ENCODE results near the gene P4HA2. TPM values are rescaled to one million over a fixed set of nuclear protein-coding genes. Genes with fewer than 3 reads are reported as not detected.

The P4HA2 gene
- total and polyA plus RNA-seq, 2 experiments from 2014 or later = 5.9 to 8.0 TPM

DNA sequence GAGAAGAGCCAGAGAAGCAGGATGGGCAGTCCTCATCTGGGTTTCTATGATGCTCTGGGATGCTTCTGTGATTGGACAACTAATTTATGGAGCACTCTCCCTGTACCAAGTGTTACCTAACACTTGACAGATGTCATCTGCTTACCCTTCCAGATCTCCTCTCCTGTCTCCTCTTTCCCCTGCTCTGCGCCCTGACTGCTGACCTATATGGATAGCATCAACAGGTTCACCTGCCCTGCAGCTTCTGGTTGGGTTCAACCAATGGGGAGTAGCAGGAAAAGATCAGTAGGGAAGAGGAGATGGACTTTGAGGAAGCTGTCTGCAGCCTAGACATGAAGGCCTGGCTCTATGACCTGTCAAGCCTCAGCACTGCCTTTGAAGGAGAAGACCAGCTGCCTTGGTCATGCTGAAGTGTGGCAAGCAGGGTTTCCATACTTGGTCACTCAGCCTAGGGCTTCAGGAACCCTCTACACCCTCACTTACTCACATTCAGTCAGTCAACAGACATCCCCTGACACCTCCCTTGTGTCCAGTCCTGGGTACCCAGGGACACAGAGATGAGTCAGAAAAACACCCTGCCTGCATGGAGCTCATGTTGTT lies 11.3 kb upstream of the P4HA2 start (continued):
- no peak for TF ChIP-seq REST (IDR thresholded peaks at IDR 0.05; ENCODE audit: unreplicated experiment)
- no peak for TF ChIP-seq ZNF331 (CRISPR knock-in tag; IDR thresholded peaks at IDR 0.05; ENCODE audit: low read depth)

DNA sequence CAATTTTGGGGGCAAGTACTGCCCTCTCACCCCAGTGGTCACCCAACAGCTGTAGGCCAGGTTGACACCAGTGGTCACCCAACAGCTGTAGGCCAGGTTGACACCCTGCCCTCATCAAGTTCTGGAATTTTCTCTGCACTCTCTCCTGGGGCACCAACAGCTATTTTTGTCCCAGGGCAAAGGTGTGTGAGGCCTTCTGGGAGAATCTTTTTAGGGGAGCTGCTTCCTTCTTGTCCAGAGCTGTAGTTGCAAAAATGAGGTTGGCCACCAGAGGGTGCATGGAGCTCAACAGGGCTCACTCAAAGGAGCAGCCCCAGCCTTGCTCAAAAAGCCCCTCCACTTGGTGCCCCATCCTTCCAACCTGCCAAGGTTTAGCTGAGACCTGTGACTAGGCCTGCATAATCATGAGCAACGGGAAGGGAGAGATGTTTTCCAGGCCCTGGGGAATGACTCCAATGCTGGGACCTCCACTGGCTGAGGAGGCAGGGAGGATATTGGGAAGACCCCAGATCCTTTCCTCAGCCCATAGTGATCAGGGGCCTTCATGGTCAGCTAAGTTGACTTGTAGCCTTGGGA lies 10.6 kb upstream of the P4HA2 start:
- no peak overlapping the region for H3K27ac ChIP-seq (ENCODE audit: low read depth)
- TF ChIP-seq CREB1 (CRISPR knock-in tag; IDR thresholded peaks at IDR 0.05; ENCODE audit: low read depth) (no peak), CTCF (conservative IDR thresholded peaks at IDR 0.05; ENCODE audit: low read depth in 2 of 2) (peak; percentile 71 to 80)
- no peaks in the 10 kb centered on the region for H3K4me1 Mint-ChIP-seq

GRCh38 chr5:132237670-132238069 lies 10.0 kb upstream of the P4HA2 start:
- H3K27me3 ChIP-seq (ENCODE audit: insufficient read depth) = no peaks in the 10 kb centered on the region
- H3F3A ChIP-seq (replicated peaks; ENCODE audit: low read depth) = no peaks in the 10 kb centered on the region
- H3K9me2 ChIP-seq (ENCODE audit: insufficient read depth) = no peaks in the 10 kb centered on the region
- H3K79me2 ChIP-seq (replicated peaks; ENCODE audit: insufficient read depth) = no peaks in the 10 kb centered on the region
- Mint-ChIP-seq H3K27me3 (ENCODE audit: insufficient read depth, low read depth, poor library complexity) (peaks cover 6% of the 10 kb centered on the region), H3K9me3 (no peaks in the 10 kb centered on the region; the same call in none of the 3 replicates), H3K36me3 (ENCODE audit: low read depth) (no peaks in the 10 kb centered on the region), H3K4me3 (no peak overlapping the region), H3K27ac (no peak overlapping the region), H3K4me1 (no peaks in the 10 kb centered on the region)
- ATAC-seq (no peak), DNase-seq (ENCODE audit: low spot score) (no peak)
- H4K20me1 ChIP-seq (replicated peaks; ENCODE audit: insufficient read depth) = no peaks in the 10 kb centered on the region
- no peak overlapping the region for H3K4me2 ChIP-seq
- no peak overlapping the region for H3K27ac ChIP-seq (ENCODE audit: low read depth)
- no peak overlapping the region for H3K4me3 ChIP-seq
- H2AFZ ChIP-seq = no peak overlapping the region
- H3K36me3 ChIP-seq (ENCODE audit: insufficient read depth) = no peaks in the 10 kb centered on the region
- H3K4me1 ChIP-seq (ENCODE audit: insufficient read depth) = no peaks in the 10 kb centered on the region
- TF ChIP-seq, protein P1, sequence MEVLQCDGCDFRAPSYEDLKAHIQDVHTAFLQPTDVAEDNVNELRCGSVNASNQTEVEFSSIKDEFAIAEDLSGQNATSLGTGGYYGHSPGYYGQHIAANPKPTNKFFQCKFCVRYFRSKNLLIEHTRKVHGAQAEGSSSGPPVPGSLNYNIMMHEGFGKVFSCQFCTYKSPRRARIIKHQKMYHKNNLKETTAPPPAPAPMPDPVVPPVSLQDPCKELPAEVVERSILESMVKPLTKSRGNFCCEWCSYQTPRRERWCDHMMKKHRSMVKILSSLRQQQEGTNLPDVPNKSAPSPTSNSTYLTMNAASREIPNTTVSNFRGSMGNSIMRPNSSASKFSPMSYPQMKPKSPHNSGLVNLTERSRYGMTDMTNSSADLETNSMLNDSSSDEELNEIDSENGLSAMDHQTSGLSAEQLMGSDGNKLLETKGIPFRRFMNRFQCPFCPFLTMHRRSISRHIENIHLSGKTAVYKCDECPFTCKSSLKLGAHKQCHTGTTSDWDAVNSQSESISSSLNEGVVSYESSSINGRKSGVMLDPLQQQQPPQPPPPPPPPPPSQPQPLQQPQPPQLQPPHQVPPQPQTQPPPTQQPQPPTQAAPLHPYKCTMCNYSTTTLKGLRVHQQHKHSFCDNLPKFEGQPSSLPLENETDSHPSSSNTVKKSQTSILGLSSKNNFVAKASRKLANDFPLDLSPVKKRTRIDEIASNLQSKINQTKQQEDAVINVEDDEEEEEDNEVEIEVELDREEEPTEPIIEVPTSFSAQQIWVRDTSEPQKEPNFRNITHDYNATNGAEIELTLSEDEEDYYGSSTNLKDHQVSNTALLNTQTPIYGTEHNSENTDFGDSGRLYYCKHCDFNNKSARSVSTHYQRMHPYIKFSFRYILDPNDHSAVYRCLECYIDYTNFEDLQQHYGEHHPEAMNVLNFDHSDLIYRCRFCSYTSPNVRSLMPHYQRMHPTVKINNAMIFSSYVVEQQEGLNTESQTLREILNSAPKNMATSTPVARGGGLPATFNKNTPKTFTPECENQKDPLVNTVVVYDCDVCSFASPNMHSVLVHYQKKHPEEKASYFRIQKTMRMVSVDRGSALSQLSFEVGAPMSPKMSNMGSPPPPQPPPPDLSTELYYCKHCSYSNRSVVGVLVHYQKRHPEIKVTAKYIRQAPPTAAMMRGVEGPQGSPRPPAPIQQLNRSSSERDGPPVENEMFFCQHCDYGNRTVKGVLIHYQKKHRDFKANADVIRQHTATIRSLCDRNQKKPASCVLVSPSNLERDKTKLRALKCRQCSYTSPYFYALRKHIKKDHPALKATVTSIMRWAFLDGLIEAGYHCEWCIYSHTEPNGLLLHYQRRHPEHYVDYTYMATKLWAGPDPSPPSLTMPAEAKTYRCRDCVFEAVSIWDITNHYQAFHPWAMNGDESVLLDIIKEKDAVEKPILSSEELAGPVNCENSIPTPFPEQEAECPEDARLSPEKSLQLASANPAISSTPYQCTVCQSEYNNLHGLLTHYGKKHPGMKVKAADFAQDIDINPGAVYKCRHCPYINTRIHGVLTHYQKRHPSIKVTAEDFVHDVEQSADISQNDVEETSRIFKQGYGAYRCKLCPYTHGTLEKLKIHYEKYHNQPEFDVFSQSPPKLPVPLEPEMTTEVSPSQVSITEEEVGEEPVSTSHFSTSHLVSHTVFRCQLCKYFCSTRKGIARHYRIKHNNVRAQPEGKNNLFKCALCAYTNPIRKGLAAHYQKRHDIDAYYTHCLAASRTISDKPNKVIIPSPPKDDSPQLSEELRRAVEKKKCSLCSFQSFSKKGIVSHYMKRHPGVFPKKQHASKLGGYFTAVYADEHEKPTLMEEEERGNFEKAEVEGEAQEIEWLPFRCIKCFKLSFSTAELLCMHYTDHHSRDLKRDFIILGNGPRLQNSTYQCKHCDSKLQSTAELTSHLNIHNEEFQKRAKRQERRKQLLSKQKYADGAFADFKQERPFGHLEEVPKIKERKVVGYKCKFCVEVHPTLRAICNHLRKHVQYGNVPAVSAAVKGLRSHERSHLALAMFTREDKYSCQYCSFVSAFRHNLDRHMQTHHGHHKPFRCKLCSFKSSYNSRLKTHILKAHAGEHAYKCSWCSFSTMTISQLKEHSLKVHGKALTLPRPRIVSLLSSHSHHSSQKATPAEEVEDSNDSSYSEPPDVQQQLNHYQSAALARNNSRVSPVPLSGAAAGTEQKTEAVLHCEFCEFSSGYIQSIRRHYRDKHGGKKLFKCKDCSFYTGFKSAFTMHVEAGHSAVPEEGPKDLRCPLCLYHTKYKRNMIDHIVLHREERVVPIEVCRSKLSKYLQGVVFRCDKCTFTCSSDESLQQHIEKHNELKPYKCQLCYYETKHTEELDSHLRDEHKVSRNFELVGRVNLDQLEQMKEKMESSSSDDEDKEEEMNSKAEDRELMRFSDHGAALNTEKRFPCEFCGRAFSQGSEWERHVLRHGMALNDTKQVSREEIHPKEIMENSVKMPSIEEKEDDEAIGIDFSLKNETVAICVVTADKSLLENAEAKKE (CRISPR knock-in tag; IDR thresholded peaks at IDR 0.05) = no peak
- no peak for TF ChIP-seq STAT1 (IDR thresholded peaks at IDR 0.05; ENCODE audit: unreplicated experiment)
- no peak for TF ChIP-seq CREB1 (CRISPR knock-in tag; IDR thresholded peaks at IDR 0.05; ENCODE audit: low read depth)
- no peak for TF ChIP-seq JUNB (IDR thresholded peaks at IDR 0.05; ENCODE audit: unreplicated experiment)

More for the DNA sequence above, 10.6 kb upstream of the P4HA2 start:
- no peaks in the 10 kb centered on the region for H4K20me1 ChIP-seq (replicated peaks; ENCODE audit: insufficient read depth)
- H3F3A ChIP-seq (replicated peaks; ENCODE audit: low read depth) = no peaks in the 10 kb centered on the region
- H3K36me3 ChIP-seq (ENCODE audit: insufficient read depth) = no peaks in the 10 kb centered on the region
- peak; percentile 96 for ATAC-seq
- peak; percentile 92 for DNase-seq (ENCODE audit: low spot score)
- Mint-ChIP-seq H3K27me3 (ENCODE audit: insufficient read depth, low read depth, poor library complexity) (peaks cover 6% of the 10 kb centered on the region), H3K9me3 (peaks cover 6% of the 10 kb centered on the region), H3K27ac (no peak overlapping the region), H3K4me3 (no peak overlapping the region), H3K36me3 (ENCODE audit: low read depth) (no peaks in the 10 kb centered on the region)
- no peak overlapping the region for H3K4me3 ChIP-seq
- H3K9me2 ChIP-seq (ENCODE audit: insufficient read depth) = no peaks in the 10 kb centered on the region
- H3K4me1 ChIP-seq (ENCODE audit: insufficient read depth) = no peaks in the 10 kb centered on the region
- no peak overlapping the region for H2AFZ ChIP-seq
- no peaks in the 10 kb centered on the region for H3K79me2 ChIP-seq (replicated peaks; ENCODE audit: insufficient read depth)
- H3K27me3 ChIP-seq (ENCODE audit: insufficient read depth) = no peaks in the 10 kb centered on the region
- H3K4me2 ChIP-seq = no peak overlapping the region

Data from GM23338 (cell line).